NCI-H510A treated with DMSO at 0.1 percent for 48 hours (cell line): Measurements from ENCODE around the gene HEPH.
"Not testable (repeated sequence)": the region's sequence is repeated elsewhere in the genome, so short reads cannot be mapped to it uniquely, and the experiment has no call there.

ENCODE experiments used
- DNase-seq: peaks from one replicate; lab custom pipeline; 2025; lab: John Stamatoyannopoulos, UW

HEPH gene

GRCh38 chrX:66163849-66164411, at the start of gene HEPH:
HEPH (plus strand) TSS chrX:66164247; CDS start chrX:66170571, 6,324 bp downstream.
- DNase-seq = no peak

GRCh38 chrX:66118722-66119121, 45.3 kb upstream of the HEPH start:
- DNase-seq = not testable (repeated sequence)

DNA sequence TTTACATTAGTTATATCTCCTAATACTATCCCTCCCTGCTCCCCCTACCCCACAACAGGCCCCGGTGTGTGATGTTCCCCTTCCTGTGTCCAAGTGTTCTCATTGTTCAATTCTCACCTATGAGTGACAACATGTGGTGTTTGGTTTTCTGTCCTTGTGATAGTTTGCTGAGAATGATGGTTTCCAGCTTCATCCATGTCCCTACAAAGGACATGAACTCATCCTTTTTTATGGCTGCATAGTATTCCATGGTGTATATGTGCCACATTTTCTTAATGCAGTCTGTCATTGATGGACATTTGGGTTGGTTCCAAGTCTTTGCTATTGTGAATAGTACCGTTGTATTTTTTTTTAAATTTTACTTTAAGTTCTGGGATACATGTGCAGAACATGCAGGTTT, 42.7 kb upstream of the HEPH start:
- DNase-seq = not testable (repeated sequence)

DNA sequence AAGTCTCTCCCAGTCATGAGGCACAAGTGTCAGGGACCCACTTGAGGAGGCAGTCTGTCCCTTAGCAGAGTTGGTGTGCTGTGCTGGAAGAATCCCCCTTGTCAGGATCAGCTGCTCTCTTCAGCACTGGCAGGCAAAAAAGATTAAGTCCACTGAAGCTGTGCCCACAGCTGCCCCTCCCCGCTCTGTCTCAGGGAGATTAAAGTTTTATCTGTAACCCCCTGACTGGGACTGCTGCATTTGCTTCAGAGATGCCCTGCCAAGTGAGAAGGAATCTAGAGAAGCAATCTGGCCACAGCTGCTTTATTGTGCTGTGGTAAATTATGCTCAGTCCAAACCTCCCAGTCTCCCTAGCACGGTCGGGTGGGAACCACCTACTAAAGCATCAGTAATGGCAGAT, 37.4 kb upstream of the HEPH start:
- DNase-seq = no peak

GRCh38 chrX:66130469-66130868, 33.6 kb upstream of the HEPH start:
- DNase-seq = no peak

GRCh38 chrX:66135284-66135683, 28.8 kb upstream of the HEPH start:
- DNase-seq = not testable (repeated sequence)

DNA sequence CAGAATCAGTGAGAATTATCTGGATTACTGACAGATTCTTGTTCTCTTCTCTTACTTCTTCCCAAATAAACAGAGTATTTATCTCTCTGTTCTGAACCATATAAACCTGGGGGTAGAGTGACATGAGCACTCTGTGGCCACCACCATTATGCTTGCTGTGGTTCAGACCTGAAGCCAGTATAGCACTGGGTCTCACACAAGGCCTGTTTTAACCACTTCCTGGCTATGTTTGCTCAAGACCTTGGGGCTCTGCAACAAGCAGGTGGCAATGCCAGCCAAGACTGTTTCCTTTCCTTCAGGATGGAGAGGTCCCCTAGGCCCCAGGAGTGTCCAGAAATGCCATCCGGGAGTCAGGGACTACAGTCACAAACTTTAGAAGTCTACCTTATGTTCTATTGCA, 21.7 kb upstream of the HEPH start:
- DNase-seq = no peak

GRCh38 chrX:66144258-66144657, 19.8 kb upstream of the HEPH start:
- no peak for DNase-seq

DNA sequence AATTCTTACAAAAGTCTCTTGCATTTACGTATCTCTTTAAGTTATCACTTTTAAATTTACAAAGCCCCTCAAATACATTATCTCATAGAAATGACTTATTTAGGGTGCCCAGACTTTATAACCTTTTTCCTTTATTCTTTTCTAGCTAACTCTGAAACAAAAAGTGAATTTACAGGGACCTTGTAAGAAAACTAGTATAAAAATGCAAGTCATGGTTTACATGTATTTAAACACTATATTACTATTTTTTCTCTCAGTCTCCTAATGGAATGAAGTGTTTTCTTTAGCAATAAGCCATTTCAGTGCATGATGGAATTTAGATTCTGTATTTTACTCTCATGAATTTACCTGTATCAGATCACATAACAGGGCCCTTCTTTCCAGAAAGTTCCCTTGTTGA, 14.5 kb upstream of the HEPH start:
- DNase-seq = no peak

- no peak for DNase-seq
These were observed 13.9 kb upstream of the HEPH start for GRCh38 chrX:66150163-66150562.

GRCh38 chrX:66162331-66162822, 1.7 kb upstream of the HEPH start:
- DNase-seq = no peak

DNA sequence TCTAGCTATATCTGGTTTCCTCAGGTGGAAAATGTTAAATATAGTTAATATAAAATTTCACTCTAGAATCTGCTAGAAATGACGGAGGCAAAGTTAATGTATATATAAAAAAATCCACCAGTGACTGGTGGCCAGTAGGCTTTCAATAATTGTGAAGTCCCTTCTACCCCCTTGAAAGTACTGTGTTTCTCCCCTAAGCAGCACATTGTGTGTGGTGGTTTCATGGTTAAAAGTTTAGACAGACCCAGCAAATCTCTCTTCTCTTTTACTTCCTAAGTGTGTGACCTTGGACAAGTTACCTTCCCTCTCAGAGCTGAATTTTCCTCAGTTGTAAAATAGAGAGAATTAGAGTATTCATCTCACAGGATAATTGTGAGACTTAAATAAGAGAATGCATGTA, 600 bp upstream of the HEPH start:
- DNase-seq = no peak

- no peak for DNase-seq
These were observed 423 bp downstream of the HEPH start for GRCh38 chrX:66164470-66164869.

- no peak for DNase-seq
These were observed 884 bp downstream of the HEPH start for GRCh38 chrX:66164931-66165330.

GRCh38 chrX:66166671-66167070, 2.6 kb downstream of the HEPH start:
- no peak for DNase-seq

GRCh38 chrX:66167431-66167830, 3.4 kb downstream of the HEPH start:
- no peak for DNase-seq

DNA sequence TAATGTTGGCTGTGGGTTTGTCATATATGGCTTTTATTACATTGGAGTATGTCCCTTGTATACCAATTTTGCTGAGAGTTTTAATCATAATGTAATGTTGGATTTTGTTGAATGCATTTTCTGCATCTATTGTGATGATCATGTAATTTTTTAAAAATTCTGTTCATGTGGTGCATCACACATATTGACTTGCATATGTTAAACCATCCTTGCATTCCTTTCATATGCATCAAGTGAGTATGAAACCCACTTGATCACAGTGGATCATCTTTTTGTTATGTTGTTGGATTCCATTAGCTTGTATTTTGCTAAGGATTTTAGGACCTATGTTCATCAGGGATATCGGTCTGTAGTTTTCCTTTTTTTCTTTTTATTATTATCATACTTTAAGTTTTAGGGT, 12.1 kb downstream of the HEPH start:
- no peak for DNase-seq

GRCh38 chrX:66191563-66191962, 27.5 kb downstream of the HEPH start:
- DNase-seq = no peak

- DNase-seq = no peak
These were observed 29.8 kb downstream of the HEPH start for GRCh38 chrX:66193821-66194220.

- no peak for DNase-seq
These were observed 36.1 kb downstream of the HEPH start for GRCh38 chrX:66200050-66200664.

DNA sequence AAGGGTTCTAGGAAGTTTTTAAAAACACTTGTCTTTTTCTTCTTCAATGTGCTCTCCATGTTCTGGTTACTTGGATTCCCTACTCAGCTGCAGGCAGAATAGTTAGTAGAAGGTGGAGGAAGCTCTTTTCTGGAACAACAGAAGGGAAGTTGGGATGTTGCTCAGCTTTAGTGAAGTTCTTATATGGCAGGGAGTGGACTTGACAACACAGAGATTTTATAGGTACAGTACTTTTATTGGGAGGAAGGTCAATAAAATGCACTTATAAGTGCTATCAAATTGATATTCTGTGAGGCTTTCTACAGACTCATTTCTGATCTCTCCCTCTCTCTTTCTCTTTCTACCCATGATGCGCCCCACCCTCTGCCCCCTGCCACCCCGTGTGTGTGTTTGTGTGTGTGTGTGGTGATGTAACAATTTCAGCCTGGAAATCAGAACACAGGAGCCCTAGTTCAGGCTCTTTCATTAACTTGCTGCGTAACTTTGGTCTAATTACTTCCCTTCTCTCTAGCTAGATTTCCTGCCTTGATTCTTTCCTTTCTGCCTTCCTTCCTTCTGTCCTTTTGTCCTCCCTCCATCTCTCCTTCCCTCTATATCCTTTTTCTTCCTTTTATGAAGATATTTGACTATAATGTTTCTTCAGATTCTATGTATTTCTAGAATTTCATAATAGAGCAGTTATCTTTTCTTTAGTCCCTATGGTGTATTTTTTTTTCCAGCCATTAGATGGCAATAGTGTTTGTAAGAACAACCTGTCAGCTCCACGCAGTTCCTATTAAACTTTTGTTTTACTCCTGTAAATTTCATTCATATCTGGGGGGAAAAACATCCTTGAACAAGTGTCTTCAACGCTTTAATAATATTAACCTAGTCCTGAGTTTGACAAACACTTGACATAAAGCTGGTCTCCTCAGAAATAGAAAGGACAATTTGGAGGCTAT, 37.1 kb downstream of the HEPH start:
- DNase-seq = no peak

DNA sequence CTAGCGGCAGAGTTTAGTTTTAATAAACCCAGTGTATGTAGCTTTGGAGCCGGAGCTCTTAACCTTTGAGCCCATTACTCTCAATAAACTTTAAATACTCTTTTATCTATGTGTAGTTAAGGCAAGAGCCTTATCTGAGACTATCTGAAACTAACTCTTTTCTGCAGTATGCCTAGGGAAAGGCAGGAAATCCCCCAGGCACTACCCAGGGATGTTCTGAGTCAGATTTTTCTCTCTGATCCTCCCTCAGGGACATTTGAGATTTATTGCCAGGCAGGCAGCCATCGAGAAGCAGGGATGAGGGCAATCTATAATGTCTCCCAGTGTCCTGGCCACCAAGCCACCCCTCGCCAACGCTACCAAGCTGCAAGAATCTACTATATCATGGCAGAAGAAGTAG, 39.1 kb downstream of the HEPH start:
- DNase-seq = no peak

GRCh38 chrX:66221856-66222255, 57.8 kb downstream of the HEPH start:
- no peak for DNase-seq
